ENCODE data around the gene HAGH.

Gene HAGH

GRCh38 chr16:1791256-1791942, 35.2 kb downstream of the HAGH start:
- no peak overlapping the region for H3K4me3 ChIP-seq (ENCODE audit: low read depth, low read length)
- H3K27ac ChIP-seq (ENCODE audit: extremely low read depth, low read depth, low read length) = no peak overlapping the region
- TF ChIP-seq ZBTB21 (tag by site-specific recombination; IDR thresholded peaks at IDR 0.05) = no peak
- TF ChIP-seq BCL6B (tag by site-specific recombination; IDR thresholded peaks at IDR 0.05) = no peak
- TF ChIP-seq OSR2 (tag by site-specific recombination; IDR thresholded peaks at IDR 0.05) = no peak
- no peak for TF ChIP-seq ZNF585B (tag by site-specific recombination; IDR thresholded peaks at IDR 0.05)
- TF ChIP-seq SP3 (tag by site-specific recombination; IDR thresholded peaks at IDR 0.05) = no peak
- no peak for TF ChIP-seq ZNF660 (tag by site-specific recombination; IDR thresholded peaks at IDR 0.05)
- ChIA-PET CTCF (no interaction called here), POLR2A (interaction anchor here (0.8 to 3.8 kb wide), 3 partner anchors 9 to 173 kb away, joined by 3 to 19 read pairs (median 3); partner anchors contain the start of genes NUBP2, RPS2 and SPSB3)
- no peaks in the 10 kb centered on the region for H3K4me1 ChIP-seq (ENCODE audit: control insufficient read depth, insufficient read depth, low read length)
- no peaks in the 10 kb centered on the region for H3K9me3 ChIP-seq (ENCODE audit: control insufficient read depth, insufficient read depth, low read depth, low read length)
- peaks cover 0 to 41% of the 10 kb centered on the region in 2 experiments; a peak in 2 of 3 replicates for H3K36me3 ChIP-seq (ENCODE audit: control insufficient read depth in 2 of 2, insufficient read depth in 1 of 2, low read length in 2 of 2)

DNA sequence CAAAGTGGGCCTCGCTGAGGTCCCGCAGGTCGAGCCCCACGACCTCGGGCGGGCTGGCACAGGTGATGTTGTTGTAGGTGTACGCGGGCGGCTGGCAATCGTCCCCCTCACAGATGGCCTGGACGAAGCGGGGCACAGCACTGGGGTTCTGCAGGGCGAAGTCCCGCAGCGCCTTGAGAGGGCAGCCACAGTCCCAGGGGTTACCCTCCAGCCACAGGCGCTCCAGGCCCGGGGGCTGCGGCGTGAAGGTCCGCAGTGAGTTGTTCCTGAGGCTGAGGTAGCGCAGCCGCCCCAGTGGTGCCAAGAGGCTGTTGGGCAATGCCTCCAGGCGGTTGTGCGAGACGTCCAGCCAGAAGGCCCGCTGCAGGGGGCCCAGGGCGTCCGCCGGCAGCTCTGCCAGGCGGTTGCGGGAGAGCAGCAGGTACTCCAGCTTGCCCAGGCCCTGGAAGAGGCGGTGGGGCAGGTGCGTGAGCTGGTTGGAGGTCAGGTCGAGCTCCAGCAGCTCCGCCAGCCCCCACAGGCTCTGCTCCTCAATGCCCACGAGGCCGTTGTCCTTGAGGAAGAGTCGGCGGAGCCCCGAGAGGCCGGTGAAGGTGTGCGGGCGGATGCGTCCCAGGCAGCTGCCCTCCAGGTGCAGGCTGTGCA, 35.9 kb downstream of the HAGH start:
- ChIA-PET CTCF (no interaction called here), POLR2A (interaction anchor here (0.8 to 3.8 kb wide), 2 partner anchors 9 to 13 kb away, joined by 3 to 19 read pairs; partner anchors contain the start of genes NUBP2 and SPSB3)
- no peak for TF ChIP-seq ZNF26 (tag by site-specific recombination; IDR thresholded peaks at IDR 0.05)
- TF ChIP-seq BCL11B (tag by site-specific recombination; IDR thresholded peaks at IDR 0.05; ENCODE audit: low read depth) = peak; percentile 64; the same call in 1 of the 2 replicates
- TF ChIP-seq HIC1 (tag by site-specific recombination; IDR thresholded peaks at IDR 0.05) = no peak
- TF ChIP-seq ZNF398 (tag by site-specific recombination; IDR thresholded peaks at IDR 0.05) = no peak
- TF ChIP-seq ZNF311 (tag by site-specific recombination; IDR thresholded peaks at IDR 0.05; ENCODE audit: borderline replicate concordance) = no peak
- H3K4me3 ChIP-seq (ENCODE audit: low read depth, low read length) = no peak overlapping the region
- no peak overlapping the region for H3K27ac ChIP-seq (ENCODE audit: extremely low read depth, low read depth, low read length)
- no peaks in the 10 kb centered on the region for H3K4me1 ChIP-seq (ENCODE audit: control insufficient read depth, insufficient read depth, low read length)
- no peaks in the 10 kb centered on the region for H3K9me3 ChIP-seq (ENCODE audit: control insufficient read depth, insufficient read depth, low read depth, low read length)
- H3K36me3 ChIP-seq (ENCODE audit: control insufficient read depth in 2 of 2, insufficient read depth in 1 of 2, low read length in 2 of 2) = peaks cover 0 to 48% of the 10 kb centered on the region in 2 experiments; a peak in 2 of 3 replicates

DNA sequence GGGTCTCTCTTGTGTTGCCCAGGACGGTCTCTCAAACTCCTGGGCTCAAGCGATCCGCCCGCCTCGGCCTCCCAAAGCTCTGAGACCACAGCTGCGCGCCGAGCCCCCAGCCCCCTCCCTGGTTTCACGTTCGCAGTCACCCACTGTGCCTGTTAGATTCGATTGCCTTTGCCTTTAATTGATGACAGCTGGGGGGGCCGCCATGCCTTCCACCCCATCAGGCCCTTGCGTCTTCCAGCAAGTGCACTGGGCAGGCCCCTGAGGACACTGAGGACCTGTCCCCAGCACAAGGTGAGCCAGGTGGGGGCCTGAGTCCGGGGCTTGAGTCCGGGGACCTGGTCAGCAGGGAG, 36.4 kb downstream of the HAGH start:
- Histone ChIP-seq H3K27ac (ENCODE audit: extremely low read depth, low read depth, low read length) (no peak overlapping the region), H3K4me1 (ENCODE audit: control insufficient read depth, insufficient read depth, low read length) (no peaks in the 10 kb centered on the region), H3K36me3 (ENCODE audit: control insufficient read depth in 2 of 2, insufficient read depth in 1 of 2, low read length in 2 of 2) (peaks cover 0 to 53% of the 10 kb centered on the region in 2 experiments; a peak in 2 of 3 replicates), H3K4me3 (ENCODE audit: low read depth, low read length) (no peak overlapping the region), H3K9me3 (ENCODE audit: control insufficient read depth, insufficient read depth, low read depth, low read length) (no peaks in the 10 kb centered on the region)
- ChIA-PET CTCF (no interaction called here), POLR2A (interaction anchor here (3.8 kb wide), 1 partner anchor 8 kb away, joined by 19 read pairs; the partner anchor contains the start of genes NUBP2 and SPSB3)
- TF ChIP-seq ZNF645 (tag by site-specific recombination; IDR thresholded peaks at IDR 0.05) (no peak), ZBTB21 (tag by site-specific recombination; IDR thresholded peaks at IDR 0.05) (no peak), ZSCAN4 (tag by site-specific recombination; IDR thresholded peaks at IDR 0.05) (no peak), ZEB2 (tag by site-specific recombination; IDR thresholded peaks at IDR 0.05) (no peak), ZNF211 (tag by site-specific recombination; IDR thresholded peaks at IDR 0.05; ENCODE audit: low read depth) (no peak), ZNF623 (tag by site-specific recombination; IDR thresholded peaks at IDR 0.05) (no peak), ZNF174 (tag by site-specific recombination; IDR thresholded peaks at IDR 0.05) (no peak)
- TF ChIP-seq, protein P1, sequence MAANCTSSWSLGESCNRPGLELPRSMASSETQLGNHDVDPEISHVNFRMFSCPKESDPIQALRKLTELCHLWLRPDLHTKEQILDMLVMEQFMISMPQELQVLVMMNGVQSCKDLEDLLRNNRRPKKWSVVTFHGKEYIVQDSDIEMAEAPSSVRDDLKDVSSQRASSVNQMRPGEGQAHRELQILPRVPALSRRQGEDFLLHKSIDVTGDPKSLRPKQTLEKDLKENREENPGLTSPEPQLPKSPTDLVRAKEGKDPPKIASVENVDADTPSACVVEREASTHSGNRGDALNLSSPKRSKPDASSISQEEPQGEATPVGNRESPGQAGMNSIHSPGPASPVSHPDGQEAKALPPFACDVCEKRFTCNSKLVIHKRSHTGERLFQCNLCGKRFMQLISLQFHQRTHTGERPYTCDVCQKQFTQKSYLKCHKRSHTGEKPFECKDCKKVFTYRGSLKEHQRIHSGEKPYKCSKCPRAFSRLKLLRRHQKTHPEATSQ (tag by site-specific recombination; IDR thresholded peaks at IDR 0.05) = no peak

Data from HEK293 (cell line).